Activated T-cell treated with anti-CD3 and anti-CD28 coated beads for 48 hours (primary cell): ENCODE measurements around the gene APOOL.
"Not testable (repeated sequence)": the region's sequence is repeated elsewhere in the genome, so short reads cannot be mapped to it uniquely, and the experiment has no call there.

Experiments used
- DNase-seq: peaks from one replicate; pipeline ENCODE4 v3.0.0-alpha.2; 2020; ENCODE audit warnings: low read depth

The APOOL gene, protein sequence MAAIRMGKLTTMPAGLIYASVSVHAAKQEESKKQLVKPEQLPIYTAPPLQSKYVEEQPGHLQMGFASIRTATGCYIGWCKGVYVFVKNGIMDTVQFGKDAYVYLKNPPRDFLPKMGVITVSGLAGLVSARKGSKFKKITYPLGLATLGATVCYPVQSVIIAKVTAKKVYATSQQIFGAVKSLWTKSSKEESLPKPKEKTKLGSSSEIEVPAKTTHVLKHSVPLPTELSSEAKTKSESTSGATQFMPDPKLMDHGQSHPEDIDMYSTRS

DNA sequence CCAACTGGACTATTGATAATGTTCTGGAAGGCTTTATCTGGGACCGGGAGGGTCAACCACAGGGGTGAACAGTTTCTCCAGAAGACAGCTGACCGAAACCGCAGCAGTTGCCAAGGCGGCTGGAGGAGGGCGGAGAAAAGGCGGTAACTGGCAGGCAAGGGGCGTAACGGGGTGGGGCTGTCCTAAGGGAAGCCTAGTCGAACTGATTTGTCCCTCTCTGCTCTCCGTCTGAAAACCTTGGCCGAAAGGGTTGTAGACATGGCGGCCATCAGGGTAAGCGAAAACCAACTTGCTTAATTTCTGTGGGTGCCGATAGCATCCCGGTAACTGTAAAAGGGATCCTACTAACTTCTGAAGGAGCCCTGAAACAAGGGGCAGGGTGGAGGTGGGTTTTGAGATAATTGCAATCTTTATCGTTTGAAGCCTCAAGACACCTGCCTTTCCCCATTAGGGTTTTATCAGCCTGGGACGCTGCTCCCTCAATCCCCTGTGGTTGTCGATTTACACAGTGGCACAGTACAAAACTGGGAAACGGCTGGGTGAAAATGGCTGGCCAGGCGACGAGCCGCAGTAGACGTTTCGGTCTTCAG is at the start of gene APOOL:
Gene APOOL, plus strand, starts transcription at position 223 of the 590 bp plus-strand sequence. Its CDS starts 36 bp downstream, at position 259.
- DNase-seq, result peak; percentile 71

DNA sequence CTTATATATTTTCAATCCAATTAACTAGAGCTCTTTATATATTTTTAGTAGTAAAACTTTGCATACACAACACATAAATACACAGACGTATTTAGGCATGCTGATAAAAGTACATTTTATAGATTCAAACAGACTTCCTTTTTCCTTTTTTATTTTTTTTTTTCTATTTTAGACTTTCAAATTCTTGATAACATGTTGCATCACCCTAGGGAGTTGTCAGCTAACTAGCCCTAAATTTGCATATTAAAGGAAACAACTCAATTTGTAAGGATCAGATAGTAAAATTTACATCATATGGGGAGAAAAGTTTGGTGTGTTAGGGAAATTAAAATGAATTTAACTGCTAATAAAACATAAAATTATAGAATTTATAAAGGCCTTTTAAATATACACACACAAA is 47.4 kb upstream of the APOOL start:
- no peak for DNase-seq

DNA sequence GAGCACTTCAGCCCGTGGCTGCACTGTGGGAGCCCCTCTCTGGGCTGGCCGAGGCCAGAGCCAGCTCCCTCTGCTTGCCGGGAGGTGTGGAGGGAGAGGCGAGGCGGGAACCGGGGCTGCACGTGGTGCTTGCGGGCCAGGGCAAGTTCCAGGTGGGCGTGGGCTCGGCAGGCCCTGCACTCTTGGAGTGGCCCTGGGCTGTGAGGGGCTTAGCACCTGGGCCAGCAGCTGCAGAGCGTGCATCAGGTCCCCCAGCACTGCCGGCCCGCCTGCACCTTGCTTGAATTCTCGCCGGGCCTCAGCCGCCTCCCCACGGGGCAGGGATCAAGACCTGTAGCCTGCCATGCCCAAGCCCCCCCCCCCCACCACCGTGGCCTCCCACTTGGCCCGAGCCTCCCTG is 28.9 kb upstream of the APOOL start:
- DNase-seq, result no peak

DNA sequence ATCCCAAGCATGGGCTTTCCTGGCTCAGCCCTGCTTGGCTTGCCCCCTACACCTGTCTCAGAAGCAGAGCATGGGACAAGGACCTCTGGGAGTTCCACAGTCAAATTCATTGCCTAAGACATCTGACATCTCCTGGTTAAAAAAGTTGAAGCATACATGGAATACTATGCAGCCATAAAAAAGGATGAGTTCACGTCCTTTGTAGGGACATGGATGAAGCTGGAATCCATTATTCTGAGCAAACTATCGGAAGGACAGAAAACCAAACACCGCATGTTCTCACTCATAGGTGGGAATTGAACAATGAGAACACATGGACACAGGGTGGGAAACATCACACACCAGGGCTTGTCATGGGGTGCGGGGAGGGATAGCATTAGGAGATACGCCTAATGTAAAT is 11.9 kb upstream of the APOOL start:
- DNase-seq, result not testable (repeated sequence)

GRCh38 chrX:84993150-84993549 is 10.5 kb upstream of the APOOL start:
- no peak for DNase-seq

DNA sequence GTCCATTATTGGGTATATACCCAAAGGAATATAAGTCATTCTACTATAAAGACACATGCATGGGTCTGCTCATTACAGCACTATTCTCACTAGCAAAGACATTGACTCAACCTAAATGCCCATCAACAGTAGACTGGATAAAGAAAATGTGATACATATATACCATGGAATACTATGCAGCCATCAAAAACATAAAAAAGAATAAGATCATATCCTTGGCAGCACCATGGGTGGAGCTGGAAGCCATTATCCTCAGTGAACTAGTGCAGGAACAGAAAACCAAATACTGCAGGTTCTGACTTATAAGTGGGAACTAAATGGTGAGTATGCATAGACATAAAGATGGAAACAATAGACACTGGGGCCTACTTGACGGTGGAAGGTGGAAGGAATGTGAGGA is 2.3 kb upstream of the APOOL start:
- no peak for DNase-seq

- DNase-seq, result no peak
These were observed 578 bp downstream of the APOOL start for GRCh38 chrX:85004255-85004654.

- DNase-seq, result no peak
These were observed 8.4 kb downstream of the APOOL start for GRCh38 chrX:85012098-85012497.

- DNase-seq, result not testable (repeated sequence)
These were observed 11.7 kb downstream of the APOOL start for GRCh38 chrX:85015351-85015750.

DNA sequence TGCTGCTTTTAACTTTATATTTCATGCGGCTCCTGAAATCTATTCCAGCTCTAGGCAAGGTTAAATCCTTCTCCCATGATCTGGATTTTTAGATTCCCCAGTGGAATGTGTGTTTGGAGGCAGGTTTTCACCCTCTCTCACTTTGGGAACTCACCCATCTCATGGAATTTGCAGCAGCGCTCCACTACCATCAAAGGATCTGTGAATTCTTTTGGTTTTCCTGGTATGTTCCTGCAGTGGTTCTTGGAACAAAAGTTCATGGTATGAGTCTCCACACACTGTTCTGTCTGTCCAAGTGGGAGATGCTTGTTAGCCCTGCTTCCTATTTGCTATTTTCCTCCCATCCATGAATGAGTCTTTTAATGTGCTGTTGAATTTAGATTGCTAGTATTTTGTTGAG is 14.0 kb downstream of the APOOL start:
- DNase-seq, result no peak

DNA sequence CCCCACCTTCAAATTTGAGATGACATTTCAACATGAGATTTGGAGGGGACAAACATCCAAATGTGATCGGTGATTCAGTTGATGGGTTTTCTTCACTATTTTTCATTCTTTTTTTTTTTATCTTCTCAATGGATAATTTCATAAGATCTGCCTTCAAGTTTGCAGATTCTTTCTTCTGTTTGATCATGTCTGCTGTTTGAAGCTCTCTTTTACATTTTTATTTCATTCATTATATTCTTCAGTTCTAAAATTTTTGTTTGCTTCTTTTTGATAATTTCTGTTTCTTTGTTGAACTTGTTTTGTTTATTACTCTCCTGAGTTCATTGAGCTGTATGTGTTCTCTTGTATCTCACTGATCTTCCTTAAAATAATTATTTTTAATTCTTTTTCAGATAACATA is 14.8 kb downstream of the APOOL start:
- no peak for DNase-seq

DNA sequence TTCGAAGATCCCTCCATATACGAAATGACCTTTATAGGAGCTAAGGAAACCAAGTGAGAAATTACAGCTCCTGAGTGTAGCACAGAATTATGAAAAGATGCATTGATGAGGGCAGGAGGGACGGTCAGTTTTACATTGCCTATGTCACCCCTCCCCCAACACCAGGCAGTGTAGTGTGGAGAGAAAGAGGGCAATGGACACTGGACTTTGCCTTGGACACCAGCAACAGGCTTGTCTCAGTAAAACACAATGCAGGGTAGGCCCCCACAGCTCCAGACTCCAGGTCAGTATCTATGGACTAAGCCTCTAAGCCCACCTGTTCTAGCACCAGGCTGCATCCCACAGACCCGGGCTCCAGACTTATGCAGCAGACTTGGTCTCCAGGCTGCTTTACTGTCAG is 16.5 kb downstream of the APOOL start:
- DNase-seq, result no peak

- DNase-seq, result no peak
These were observed 20.4 kb downstream of the APOOL start for GRCh38 chrX:85024044-85024443.

DNA sequence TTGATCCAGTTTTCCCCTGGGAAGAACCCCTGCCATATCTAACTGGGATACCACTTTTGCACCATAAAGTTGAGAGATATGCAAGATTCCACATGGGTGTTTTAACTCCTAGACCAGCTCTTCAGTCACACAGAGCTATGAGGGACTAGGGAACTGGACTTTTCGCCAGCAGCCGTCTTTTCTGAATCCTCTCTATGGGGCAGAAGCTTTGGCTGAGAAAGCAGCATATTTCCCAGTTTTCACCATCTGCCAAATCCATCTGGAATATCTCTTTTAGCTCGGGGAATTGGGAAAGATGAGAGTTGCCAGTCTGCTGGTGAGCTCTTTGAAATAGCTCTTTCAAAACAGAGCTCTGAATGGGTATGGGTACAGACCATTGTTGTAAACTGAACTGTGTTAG is 20.9 kb downstream of the APOOL start:
- DNase-seq, result no peak

DNA sequence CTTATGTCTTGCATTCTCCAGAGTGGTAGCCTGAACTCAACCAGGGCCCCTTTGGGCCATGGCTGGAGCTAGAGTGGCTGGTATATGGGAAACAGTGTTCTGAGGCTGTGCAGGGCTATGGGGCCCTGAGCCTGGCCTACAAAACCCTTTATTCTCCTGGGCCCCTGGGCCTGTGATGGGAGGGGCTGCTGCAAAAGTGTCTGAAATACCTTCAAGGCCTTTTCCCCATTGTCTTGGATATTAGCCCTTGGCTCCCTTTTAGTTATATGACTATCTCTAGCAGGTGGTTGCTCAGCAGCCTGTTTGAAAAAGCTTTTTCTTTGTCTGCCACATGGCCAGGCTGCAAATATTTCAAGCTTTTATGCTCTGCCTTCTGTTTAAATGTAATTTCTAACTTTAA is 22.5 kb downstream of the APOOL start:
- DNase-seq, result no peak

DNA sequence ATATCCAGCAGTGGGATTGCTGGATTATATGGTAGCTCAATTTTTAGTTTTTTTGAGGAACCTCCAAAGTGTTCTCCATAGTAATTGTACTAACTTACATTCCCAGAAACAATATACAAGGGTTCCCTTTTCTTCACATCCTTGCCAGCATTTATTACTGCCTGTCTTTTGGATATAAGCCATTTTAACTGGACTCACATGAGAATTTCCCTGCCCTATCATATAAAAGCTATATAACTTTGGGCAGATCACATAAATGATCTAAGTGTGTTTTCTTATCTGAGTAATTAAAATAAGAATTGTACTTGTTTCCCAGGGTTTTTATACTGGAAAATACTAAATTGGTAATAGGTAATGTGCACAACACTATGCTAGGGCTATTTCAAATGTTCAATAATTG is 25.4 kb downstream of the APOOL start:
- no peak for DNase-seq

DNA sequence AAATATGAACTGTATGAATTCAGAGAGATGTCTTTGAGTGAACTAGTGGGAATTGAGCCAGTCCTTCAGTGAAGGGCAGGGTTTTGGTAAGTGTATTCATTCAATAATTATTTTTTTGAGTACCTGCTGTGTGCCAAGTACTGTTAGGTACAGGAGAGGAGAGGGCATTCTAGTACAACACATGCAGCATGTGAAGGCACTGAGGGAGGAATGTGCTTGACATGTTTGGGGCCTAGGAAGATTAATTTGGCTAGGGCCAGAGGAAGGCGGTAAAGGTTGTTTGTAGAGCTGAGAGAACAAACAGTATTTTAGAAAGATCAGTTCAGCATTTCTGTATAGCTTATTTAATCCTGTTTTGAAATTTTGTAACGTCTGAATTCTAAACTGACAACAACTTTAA is 27.8 kb downstream of the APOOL start:
- no peak for DNase-seq

DNA sequence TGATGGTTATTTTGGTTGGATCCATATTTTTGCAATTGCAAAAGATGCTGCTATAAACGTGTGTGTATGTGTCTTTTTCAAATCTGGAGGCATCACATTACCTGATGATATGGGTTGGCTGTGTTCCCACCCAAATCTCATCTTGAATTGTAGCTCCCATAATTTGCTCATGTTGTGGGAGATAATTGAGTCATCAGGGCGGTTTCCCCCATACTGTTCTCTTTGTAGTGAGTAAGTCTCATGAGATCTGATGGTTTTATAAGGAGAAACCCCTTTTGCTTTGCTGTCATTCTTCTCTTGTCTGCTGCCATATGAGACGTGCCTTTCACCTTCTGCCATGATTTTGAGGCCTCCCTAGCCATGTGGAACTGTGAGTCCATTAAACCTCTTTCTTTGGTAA is 33.4 kb downstream of the APOOL start:
- no peak for DNase-seq

- DNase-seq, result no peak
These were observed 48.0 kb downstream of the APOOL start for GRCh38 chrX:85051627-85052026.

- DNase-seq, result no peak
These were observed 48.5 kb downstream of the APOOL start for GRCh38 chrX:85052205-85052604.

DNA sequence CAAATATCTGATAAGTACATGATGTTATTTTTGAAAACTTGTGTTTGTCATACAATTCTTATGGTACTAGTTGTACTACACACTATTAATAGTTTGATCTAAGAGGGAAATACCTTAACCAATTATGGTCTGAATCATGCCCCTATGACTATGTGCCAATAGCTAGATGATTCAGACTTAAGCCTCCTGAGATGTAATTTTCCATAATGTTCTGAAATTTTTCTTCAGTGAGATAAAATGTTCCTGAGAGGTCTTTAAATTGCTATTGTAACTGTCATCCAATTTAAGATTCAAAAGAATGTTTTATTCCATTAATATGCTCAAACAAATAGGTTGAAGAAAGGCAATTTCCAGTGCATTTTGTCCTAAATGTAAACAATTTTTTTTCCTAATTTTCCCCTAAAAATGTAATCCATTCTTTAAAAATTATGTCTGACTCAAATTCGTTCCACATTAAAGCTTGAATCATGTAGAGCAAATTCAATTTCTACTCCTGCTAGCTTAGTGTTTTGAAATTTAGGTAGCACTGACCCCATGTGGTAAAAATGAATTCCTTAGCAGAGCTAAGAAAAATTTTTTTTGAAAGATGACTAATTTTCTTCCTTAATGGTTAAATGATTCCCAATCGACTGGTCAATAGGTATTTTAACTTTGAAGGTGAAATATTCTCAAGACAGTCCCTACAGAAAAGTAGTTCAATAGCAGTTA is 49.1 kb downstream of the APOOL start:
- no peak for DNase-seq

GRCh38 chrX:85065512-85066198 is 62.0 kb downstream of the APOOL start:
- no peak for DNase-seq

- DNase-seq, result not testable (repeated sequence)
These were observed 73.6 kb downstream of the APOOL start for GRCh38 chrX:85077247-85077646.
